H1 (cell line): ENCODE measurements around the gene TNFRSF1A.

Experiments
- CREB1 ChIP-seq: IDR thresholded peaks from 2 replicates; pipeline ENCODE4 v1.6.1; 2012; ENCODE audit warnings: inconsistent platforms
- EP300 ChIP-seq, 2 experiments: IDR thresholded peaks; 1 replicate in 1 of 2; 2 replicates in 1 of 2; pipeline ENCODE4 v1.6.1; 2011 to 2012; ENCODE audit warnings: low read depth in 2 of 2, low read length in 2 of 2, mild to moderate bottlenecking in 2 of 2, borderline replicate concordance in 1 of 2, inconsistent platforms in 1 of 2, moderate library complexity in 1 of 2
- KDM5A ChIP-seq: fragments of 200-600 bp; IDR thresholded peaks from 2 replicates; pipeline ENCODE4 v1.7.1; 2012; ENCODE audit warnings: mild to moderate bottlenecking, low read length, inconsistent platforms, mixed read lengths
- POLR2A ChIP-seq, 2 experiments: IDR thresholded peaks; 1 replicate in 1 of 2; 2 replicates in 1 of 2; pipeline ENCODE4 v1.6.1; 2011; ENCODE audit warnings: low read depth in 2 of 2, low read length in 2 of 2, mild to moderate bottlenecking in 2 of 2; ENCODE audit errors: control extremely low read depth in 1 of 2
- POLR2AphosphoS5 ChIP-seq: IDR thresholded peaks from 2 replicates; pipeline ENCODE4 v1.6.1; 2011; ENCODE audit warnings: low read depth, low read length
- RFX5 ChIP-seq: IDR thresholded peaks from 2 replicates; pipeline ENCODE4 v1.6.1; 2011; ENCODE audit warnings: low read depth, low read length, improper control_type of control experiment, borderline replicate concordance
- YY1 ChIP-seq: IDR thresholded peaks from 2 replicates; pipeline ENCODE4 v1.6.1; 2011; ENCODE audit warnings: low read depth, mild to moderate bottlenecking, low read length
- TF ChIP-seq, protein P1 (sequence below), 3 experiments: IDR thresholded peaks; 1 replicate in 2 of 3; 2 replicates in 1 of 3; pipeline versions ENCODE4 v1.5.1 to v1.6.1; 2011; ENCODE audit warnings: low read length in 3 of 3, mild to moderate bottlenecking in 3 of 3, inconsistent platforms in 2 of 3, low read depth in 1 of 3, moderate library complexity in 1 of 3; ENCODE audit not compliant: insufficient read depth in 1 of 3; ENCODE audit errors: control extremely low read depth in 1 of 3

GRCh38 chr12:6360080-6360571 is 18.2 kb upstream of the TNFRSF1A start:
- TF ChIP-seq, protein P1, sequence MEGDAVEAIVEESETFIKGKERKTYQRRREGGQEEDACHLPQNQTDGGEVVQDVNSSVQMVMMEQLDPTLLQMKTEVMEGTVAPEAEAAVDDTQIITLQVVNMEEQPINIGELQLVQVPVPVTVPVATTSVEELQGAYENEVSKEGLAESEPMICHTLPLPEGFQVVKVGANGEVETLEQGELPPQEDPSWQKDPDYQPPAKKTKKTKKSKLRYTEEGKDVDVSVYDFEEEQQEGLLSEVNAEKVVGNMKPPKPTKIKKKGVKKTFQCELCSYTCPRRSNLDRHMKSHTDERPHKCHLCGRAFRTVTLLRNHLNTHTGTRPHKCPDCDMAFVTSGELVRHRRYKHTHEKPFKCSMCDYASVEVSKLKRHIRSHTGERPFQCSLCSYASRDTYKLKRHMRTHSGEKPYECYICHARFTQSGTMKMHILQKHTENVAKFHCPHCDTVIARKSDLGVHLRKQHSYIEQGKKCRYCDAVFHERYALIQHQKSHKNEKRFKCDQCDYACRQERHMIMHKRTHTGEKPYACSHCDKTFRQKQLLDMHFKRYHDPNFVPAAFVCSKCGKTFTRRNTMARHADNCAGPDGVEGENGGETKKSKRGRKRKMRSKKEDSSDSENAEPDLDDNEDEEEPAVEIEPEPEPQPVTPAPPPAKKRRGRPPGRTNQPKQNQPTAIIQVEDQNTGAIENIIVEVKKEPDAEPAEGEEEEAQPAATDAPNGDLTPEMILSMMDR (IDR thresholded peaks at IDR 0.05; ENCODE audit: control extremely low read depth in 1 of 3, insufficient read depth in 1 of 3, low read depth in 1 of 3, low read length in 3 of 3): no peak
- TF ChIP-seq POLR2A (IDR thresholded peaks at IDR 0.05; ENCODE audit: control extremely low read depth in 1 of 2, low read depth in 2 of 2, low read length in 2 of 2) (no peak), CREB1 (no peak), POLR2AphosphoS5 (no peak), RFX5 (no peak), KDM5A (no peak), EP300 (IDR thresholded peaks at IDR 0.05; ENCODE audit: borderline replicate concordance in 1 of 2, low read depth in 2 of 2, low read length in 2 of 2) (no peak), YY1 (no peak)
